Nucleus accumbens (tissue), 56 donors: ENCODE measurements around the gene AKAP8.
A peak's percentile ranks its signal among the peaks of the same experiment; 100 is the strongest.
"Not testable (repeated sequence)": the region's sequence is repeated elsewhere in the genome, so short reads cannot be mapped to it uniquely, and the experiment has no call there.

Experiments used
- DNase-seq, 56 donors: peaks; one replicate each; lab custom pipeline; 2025; lab: John Stamatoyannopoulos, UW

The AKAP8 gene

GRCh38 chr19:15374105-15374651 is 5.4 kb downstream of the AKAP8 start:
- peak in 9 of 56 donors; percentile 2 to 54 (median 24) for DNase-seq

DNA sequence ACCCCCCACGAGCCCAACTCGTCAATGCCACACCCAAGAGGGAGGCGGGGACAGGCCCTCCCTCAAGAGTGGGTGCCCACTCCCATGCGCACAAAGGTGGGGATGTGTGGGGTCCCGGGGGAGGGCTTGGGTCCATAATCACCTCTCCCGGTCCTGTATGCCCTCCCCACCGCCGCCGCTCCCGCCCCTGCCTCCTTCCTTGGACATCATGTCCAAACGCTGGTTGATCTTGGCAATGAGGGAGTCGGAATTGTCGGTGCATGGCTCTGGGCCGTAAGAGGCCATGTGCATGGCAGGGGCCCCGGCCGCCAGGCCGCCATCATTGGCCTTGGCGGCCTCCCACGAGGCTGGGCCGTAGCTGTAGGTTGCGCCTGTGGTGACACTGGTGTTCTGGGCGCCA is 5.9 kb downstream of the AKAP8 start:
- no peak for DNase-seq

GRCh38 chr19:15372891-15373301 is 6.7 kb downstream of the AKAP8 start:
- DNase-seq = no peak

- DNase-seq = peak in 2 of 56 donors; percentile 1 to 18
These were observed 7.1 kb downstream of the AKAP8 start for GRCh38 chr19:15372470-15372869.

DNA sequence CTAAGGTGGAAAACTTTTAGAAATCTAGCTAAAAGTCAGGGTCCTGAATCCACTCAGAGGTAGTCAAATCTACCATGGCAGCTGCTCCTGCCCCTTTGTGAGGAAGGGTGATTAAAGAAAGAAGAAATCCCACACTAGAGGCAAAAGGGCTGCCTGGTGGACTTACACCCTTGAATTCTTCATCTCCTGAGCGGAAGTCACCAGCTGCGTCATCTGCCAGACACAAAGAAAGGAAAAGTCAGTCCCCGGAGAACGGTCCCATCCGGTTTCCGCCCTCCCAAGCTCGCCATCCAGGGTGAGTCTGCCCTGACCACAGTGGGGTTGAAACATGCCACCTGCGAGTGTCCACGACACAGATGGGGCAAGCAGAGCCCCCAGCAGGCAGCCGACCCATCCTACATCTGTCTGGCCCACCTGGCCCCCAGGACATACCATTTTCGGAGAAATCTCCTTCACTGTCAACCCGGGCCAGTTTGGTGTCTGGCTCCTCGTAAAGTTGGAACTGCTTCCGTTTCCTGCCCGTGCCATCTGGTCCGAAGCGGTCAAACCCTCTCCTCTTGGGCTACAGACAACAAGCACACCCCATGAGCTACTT is 7.7 kb downstream of the AKAP8 start:
- no peak for DNase-seq

- DNase-seq = no peak
These were observed 8.5 kb downstream of the AKAP8 start for GRCh38 chr19:15371119-15371518.

DNA sequence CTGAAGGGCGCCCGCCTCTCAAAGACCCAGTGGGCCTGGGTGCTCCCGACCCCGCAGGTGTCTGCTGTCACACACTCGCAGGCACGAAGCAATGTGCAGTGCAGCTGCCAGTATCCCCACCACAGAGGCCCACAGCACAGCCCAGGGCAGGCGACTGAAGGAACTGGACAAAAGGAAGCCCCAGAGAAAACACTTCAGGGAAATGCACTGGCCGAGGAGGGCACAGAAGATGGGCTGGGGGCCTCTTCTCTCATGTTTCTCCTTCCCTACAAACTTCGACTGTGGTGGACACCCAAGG is 10.0 kb downstream of the AKAP8 start:
- DNase-seq = no peak

GRCh38 chr19:15368798-15369593 is 10.6 kb downstream of the AKAP8 start:
- no peak for DNase-seq

DNA sequence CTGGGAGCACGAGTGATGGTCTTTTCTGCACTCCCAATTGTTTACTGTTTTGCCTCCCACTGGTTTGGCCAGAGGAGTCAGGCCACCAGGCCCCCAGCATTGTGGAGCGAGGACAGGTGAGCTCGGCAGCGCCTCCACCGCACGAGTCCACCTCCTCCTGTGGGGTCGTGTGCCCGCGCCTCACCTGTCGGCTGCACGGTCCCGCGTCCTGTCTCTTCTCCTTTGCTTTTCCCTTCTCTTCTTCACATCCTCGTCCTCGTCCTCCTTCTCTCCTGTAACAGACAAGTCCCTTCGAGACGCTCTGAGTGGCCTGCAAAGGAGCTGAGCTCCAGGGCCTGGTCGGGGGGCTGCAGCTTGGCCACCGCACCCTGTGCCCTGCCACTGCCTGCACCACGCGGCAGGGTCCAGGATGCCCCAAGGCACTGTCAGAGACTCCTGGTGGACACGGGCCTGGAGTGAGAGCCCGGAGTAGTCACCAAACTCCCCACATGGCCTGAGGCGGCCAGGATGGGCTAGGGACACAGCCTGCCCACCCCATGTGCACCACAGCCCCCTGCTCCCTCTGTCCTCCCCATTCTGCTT is 11.4 kb downstream of the AKAP8 start:
- DNase-seq = no peak

GRCh38 chr19:15367439-15367838 is 12.1 kb downstream of the AKAP8 start:
- no peak for DNase-seq

DNA sequence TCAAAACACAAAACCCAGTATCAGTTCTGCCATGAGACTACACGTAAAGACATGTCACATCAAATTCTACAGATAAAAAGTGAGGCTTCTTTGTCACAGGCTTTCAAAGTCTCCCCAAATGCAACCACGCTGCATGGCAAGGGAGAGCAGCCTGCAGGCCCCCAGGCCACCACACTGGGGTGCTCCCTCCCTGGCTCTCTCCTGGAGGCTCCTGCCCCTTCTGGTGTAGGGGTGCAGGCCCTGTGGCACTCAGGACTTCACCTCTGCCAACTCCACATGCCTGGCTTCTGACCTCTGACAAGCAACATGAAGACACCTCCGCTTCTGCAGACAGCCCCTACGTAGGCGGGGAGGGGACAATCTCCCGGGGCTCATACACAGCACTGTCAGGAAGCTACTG is 14.3 kb downstream of the AKAP8 start:
- no peak for DNase-seq

GRCh38 chr19:15363791-15364190 is 15.8 kb downstream of the AKAP8 start:
- not testable (repeated sequence) for DNase-seq

DNA sequence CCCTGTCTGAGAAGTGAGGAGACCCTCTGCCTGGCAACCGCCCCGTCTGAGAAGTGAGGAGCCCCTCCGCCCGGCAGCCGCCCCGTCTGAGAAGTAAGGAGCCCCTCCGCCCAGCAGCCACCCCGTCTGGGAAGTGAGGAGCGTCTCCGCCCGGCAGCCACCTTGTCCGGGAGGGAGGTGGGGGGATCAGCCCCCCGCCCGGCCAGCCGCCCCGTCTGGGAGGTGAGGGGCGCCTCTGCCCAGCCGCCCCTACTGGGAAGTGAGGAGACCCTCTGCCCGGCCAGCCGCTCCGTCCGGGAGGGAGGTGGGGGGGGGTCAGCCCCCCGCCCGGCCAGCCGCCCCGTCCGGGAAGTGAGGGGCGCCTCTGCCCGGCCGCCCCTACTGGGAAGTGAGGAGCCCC is 16.5 kb downstream of the AKAP8 start:
- not testable (repeated sequence) for DNase-seq

GRCh38 chr19:15360015-15360414 is 19.6 kb downstream of the AKAP8 start:
- DNase-seq = not testable (repeated sequence)

GRCh38 chr19:15358918-15359317 is 20.7 kb downstream of the AKAP8 start:
- peak in 6 of 56 donors; percentile 11 to 46 (median 20) for DNase-seq

GRCh38 chr19:15357906-15358305 is 21.7 kb downstream of the AKAP8 start:
- DNase-seq = no peak

- no peak for DNase-seq
These were observed 24.9 kb downstream of the AKAP8 start for GRCh38 chr19:15354566-15355296.

GRCh38 chr19:15353908-15354307 is 25.7 kb downstream of the AKAP8 start:
- DNase-seq = no peak

GRCh38 chr19:15352535-15352934 is 27.1 kb downstream of the AKAP8 start:
- not testable (repeated sequence) for DNase-seq

DNA sequence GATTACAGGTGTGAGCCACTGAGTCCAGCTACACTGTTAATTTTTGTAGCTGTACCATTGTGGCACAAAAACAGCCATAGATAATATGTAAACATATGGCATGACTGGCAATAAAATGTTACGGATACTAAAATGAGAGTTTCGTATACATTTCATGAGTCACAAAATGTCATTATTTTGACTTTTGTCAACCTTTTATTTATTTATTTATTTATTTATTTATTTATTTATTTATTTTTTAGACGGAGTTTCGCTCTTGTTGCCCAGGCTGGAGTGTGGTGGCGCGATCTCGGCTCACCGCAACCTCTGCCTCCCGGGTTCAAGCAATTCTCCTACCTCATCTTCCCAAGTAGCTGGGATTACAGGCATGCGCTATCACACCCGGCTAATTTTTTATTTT is 38.3 kb downstream of the AKAP8 start:
- DNase-seq = not testable (repeated sequence)

DNA sequence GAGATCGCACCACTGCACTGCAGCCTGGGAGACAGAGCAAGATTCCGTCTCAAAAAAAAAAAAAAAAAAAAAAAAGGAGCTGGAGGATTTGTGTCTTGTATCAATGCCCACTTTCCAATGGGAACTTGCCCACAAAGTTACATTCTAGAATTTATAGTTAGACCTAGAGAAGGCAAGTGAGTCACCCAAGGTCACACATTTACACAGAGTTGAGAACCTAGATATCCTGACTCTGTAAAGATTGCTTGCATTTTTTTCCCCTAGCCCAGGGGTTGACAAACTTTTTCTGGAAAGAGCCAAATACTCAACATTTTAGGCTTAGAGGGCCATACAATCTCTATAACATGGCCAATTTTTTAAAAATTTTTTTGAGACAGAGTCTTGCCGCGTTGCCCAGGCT is 39.5 kb downstream of the AKAP8 start:
- DNase-seq = no peak
